HK-2 (cell line): ENCODE results near the gene TMF1.

Experiments
- DNase-seq: peaks from one replicate; pipeline ENCODE4 v3.0.0-alpha.2; 2018; ENCODE audit not compliant: unreplicated experiment

Gene TMF1

GRCh38 chr3:68977486-68978167 lies 74.5 kb downstream of the TMF1 start:
- DNase-seq: no peak

- DNase-seq: no peak
Observed at GRCh38 chr3:68974711-68975110, 77.4 kb downstream of the TMF1 start.

- no peak for DNase-seq
Observed at GRCh38 chr3:68973639-68974038, 78.5 kb downstream of the TMF1 start.

GRCh38 chr3:68972358-68972979 lies 79.7 kb downstream of the TMF1 start:
- peak; percentile 38 for DNase-seq
